ENCODE measurements around the gene INSC.

INSC gene

GRCh38 chr11:15145151-15145550, 30.4 kb downstream of the INSC start:
- DNase-seq (ENCODE audit: low read depth) = no peak
- H3K4me3 ChIP-seq (ENCODE audit: low read depth, low read length) = no peak overlapping the region
- in situ Hi-C loops (cut with HindIII; ENCODE audit: low sequenced_read_pairs) = no loop called here
- no peak for TF ChIP-seq CTCF (IDR thresholded peaks at IDR 0.05; ENCODE audit: low read depth, low read length, missing control alignments)

- in situ Hi-C loops (cut with HindIII; ENCODE audit: low sequenced_read_pairs) = no loop called here
- no peak for TF ChIP-seq CTCF (IDR thresholded peaks at IDR 0.05; ENCODE audit: low read depth, low read length, missing control alignments)
- DNase-seq (ENCODE audit: low read depth) = no peak
- H3K4me3 ChIP-seq (ENCODE audit: low read depth, low read length) = no peak overlapping the region
Measured at GRCh38 chr11:15145615-15146014, 30.9 kb downstream of the INSC start.

GRCh38 chr11:15146271-15147003, 31.7 kb downstream of the INSC start:
- TF ChIP-seq CTCF (IDR thresholded peaks at IDR 0.05; ENCODE audit: low read depth, low read length, missing control alignments) = no peak
- in situ Hi-C loops (cut with HindIII; ENCODE audit: low sequenced_read_pairs) = no loop called here
- no peak for DNase-seq (ENCODE audit: low read depth)
- H3K4me3 ChIP-seq (ENCODE audit: low read depth, low read length) = no peak overlapping the region

DNA sequence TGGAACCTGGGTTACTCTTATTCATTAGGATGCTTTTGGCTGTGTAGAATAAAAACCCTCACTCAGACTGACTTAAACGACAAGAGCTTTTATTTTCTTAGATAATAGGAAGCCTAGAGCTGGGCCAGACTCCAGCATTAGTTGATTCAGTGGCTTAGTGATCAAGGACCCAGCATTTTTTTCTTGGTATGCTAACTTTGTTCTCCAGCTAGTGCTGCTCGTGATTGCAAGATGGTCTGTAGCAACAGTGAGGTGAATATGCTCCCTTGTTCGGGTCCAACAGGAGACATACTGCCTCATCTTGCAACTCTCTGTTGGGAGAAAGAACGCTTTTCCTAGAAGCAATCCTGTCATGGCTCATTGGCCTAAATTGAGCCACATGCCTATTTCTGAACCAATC, 33.4 kb downstream of the INSC start:
- in situ Hi-C loops (cut with HindIII; ENCODE audit: low sequenced_read_pairs) = no loop called here
- H3K4me3 ChIP-seq (ENCODE audit: low read depth, low read length) = no peak overlapping the region
- no peak for TF ChIP-seq CTCF (IDR thresholded peaks at IDR 0.05; ENCODE audit: low read depth, low read length, missing control alignments)
- no peak for DNase-seq (ENCODE audit: low read depth)

GRCh38 chr11:15149050-15149449, 34.3 kb downstream of the INSC start:
- in situ Hi-C loops (cut with HindIII; ENCODE audit: low sequenced_read_pairs) = no loop called here

GRCh38 chr11:15150507-15150906, 35.8 kb downstream of the INSC start:
- in situ Hi-C loops (cut with HindIII; ENCODE audit: low sequenced_read_pairs) = no loop called here
- H3K4me3 ChIP-seq (ENCODE audit: low read depth, low read length) = no peak overlapping the region
- TF ChIP-seq CTCF (IDR thresholded peaks at IDR 0.05; ENCODE audit: low read depth, low read length, missing control alignments) = no peak
- no peak for DNase-seq (ENCODE audit: low read depth)

More at GRCh38 chr11:15149050-15149449, 34.3 kb downstream of the INSC start:
- no peak for TF ChIP-seq CTCF (IDR thresholded peaks at IDR 0.05; ENCODE audit: low read depth, low read length, missing control alignments)
- no peak overlapping the region for H3K4me3 ChIP-seq (ENCODE audit: low read depth, low read length)
- no peak for DNase-seq (ENCODE audit: low read depth)

Data from astrocyte of the cerebellum (primary cell).